ENCODE results near the gene RNF38.

- TF ChIP-seq CTCF (IDR thresholded peaks at IDR 0.05) (no peak), POLR2A (IDR thresholded peaks at IDR 0.05) (no peak)
These were observed 47.9 kb upstream of the RNF38 start for GRCh38 chr9:36448017-36448416.

Data from uterus (tissue), 2 donors.